Fibroblast of the aortic adventitia (primary cell): ENCODE measurements around the gene ZBTB16. TPM values are rescaled to one million over a fixed set of nuclear protein-coding genes. Genes with fewer than 3 reads are reported as not detected.

Source experiments
- DNase-seq: peaks from one replicate; pipeline ENCODE4 v3.0.0-alpha.2; 2010; ENCODE audit warnings: low read depth
- H3K4me3 ChIP-seq: 2 replicates; pipeline ENCODE4 v1.5.1; 2011; ENCODE audit warnings: low read depth, mild to moderate bottlenecking, control low read depth, low read length, moderate library complexity
- total RNA-seq: library from RNA; depleted of rRNA; stranded (reverse); fragments of >200 nt; gene quantifications from 2 replicates; pipeline ENCODE4 v1.2.3, GENCODE V29; 2012; ENCODE audit warnings: low replicate concordance
- TF ChIP-seq, protein P1 (sequence below): IDR thresholded peaks from 2 replicates; pipeline ENCODE4 v1.5.1; 2011; ENCODE audit warnings: mild to moderate bottlenecking, low read length, control low read depth, inconsistent platforms; ENCODE audit not compliant: insufficient read depth

The ZBTB16 gene, protein sequence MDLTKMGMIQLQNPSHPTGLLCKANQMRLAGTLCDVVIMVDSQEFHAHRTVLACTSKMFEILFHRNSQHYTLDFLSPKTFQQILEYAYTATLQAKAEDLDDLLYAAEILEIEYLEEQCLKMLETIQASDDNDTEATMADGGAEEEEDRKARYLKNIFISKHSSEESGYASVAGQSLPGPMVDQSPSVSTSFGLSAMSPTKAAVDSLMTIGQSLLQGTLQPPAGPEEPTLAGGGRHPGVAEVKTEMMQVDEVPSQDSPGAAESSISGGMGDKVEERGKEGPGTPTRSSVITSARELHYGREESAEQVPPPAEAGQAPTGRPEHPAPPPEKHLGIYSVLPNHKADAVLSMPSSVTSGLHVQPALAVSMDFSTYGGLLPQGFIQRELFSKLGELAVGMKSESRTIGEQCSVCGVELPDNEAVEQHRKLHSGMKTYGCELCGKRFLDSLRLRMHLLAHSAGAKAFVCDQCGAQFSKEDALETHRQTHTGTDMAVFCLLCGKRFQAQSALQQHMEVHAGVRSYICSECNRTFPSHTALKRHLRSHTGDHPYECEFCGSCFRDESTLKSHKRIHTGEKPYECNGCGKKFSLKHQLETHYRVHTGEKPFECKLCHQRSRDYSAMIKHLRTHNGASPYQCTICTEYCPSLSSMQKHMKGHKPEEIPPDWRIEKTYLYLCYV
- 0.27 and 0.41 TPM in 2 replicates for total RNA-seq

DNA sequence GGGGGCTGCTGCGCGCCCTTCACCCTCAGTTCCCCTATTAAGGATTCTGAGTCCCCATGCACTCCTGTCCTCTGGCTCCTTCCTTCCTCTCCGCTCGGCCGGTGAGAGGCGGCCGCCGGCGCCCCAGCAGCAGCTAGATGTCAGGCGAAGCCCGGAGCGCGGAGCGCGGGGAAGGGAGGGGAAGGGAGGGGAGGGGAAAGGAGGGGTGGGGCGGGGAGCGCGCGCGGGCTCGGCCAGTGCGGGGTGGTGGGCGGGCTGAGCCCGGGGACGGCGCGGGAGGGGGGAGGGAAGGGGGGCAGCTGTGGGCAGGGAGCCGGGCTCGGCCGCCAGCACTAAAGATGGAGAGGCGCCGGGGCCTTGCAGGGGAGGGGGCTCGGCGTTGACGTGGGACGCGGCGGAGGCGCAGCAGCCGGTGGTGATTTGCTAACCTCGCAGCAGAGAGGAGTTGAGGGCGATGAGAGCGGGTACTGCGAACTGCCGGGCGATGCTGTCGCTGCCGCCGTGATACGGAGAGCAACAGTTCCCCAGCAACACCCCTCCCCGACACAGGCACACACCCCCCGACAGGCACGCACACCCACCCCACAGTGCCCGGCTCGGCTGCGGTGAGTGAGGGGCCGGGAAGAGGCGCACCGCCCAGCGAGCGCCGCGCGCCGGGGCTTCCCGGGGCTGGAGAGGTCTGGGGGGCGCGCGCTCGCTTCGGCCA lies at the start of gene ZBTB16:
Gene ZBTB16, plus strand, starts transcription at position 434 of the 706 bp plus-strand sequence. CDS start 3,590 bp downstream, outside the sequence.
- peak within 1 kb of the TSS; percentile 65 for H3K4me3 ChIP-seq
- TF ChIP-seq, protein P1, sequence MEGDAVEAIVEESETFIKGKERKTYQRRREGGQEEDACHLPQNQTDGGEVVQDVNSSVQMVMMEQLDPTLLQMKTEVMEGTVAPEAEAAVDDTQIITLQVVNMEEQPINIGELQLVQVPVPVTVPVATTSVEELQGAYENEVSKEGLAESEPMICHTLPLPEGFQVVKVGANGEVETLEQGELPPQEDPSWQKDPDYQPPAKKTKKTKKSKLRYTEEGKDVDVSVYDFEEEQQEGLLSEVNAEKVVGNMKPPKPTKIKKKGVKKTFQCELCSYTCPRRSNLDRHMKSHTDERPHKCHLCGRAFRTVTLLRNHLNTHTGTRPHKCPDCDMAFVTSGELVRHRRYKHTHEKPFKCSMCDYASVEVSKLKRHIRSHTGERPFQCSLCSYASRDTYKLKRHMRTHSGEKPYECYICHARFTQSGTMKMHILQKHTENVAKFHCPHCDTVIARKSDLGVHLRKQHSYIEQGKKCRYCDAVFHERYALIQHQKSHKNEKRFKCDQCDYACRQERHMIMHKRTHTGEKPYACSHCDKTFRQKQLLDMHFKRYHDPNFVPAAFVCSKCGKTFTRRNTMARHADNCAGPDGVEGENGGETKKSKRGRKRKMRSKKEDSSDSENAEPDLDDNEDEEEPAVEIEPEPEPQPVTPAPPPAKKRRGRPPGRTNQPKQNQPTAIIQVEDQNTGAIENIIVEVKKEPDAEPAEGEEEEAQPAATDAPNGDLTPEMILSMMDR: no peak
- DNase-seq: no peak

DNA sequence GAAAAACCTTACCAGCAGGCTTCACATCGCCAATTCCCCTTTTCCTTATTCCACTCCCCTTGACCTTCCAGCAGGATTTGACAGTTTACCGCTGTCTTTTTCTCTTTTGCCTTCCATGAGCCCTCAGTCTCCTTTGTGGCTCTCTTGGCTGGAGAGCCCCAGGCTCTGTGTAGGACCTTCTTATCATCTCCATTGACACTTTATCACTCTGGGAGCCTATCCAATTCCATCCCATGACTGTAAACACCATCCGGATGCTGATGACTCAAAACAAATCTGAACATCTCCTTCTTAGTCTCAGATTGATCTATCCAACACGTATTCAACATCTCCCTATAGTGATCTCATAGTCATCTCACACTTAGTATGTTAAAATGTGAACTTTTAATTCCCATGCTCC lies 48.6 kb upstream of the ZBTB16 start:
- H3K4me3 ChIP-seq: no peak overlapping the region
- TF ChIP-seq, protein P1: no peak
- no peak for DNase-seq

DNA sequence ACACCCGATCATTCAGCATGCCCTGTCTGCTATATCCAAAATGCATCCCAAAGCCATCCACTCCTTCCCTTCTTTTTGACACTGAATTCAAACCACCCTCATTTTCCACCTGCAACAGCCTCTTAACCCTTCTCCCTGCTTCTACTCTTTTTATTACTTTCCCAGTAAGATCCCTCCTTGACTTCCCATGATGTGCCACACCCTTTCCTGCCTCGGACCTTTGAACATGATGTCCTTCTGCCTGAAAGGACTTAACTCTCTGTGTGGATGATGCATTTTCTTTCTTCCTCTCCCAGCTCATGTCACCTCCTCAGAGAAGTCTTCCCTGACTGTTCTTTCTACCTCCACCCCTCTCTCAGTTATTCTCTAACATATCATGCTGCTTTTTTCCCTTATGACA lies 48.1 kb upstream of the ZBTB16 start:
- TF ChIP-seq, protein P1: no peak
- no peak for DNase-seq
- no peak overlapping the region for H3K4me3 ChIP-seq

DNA sequence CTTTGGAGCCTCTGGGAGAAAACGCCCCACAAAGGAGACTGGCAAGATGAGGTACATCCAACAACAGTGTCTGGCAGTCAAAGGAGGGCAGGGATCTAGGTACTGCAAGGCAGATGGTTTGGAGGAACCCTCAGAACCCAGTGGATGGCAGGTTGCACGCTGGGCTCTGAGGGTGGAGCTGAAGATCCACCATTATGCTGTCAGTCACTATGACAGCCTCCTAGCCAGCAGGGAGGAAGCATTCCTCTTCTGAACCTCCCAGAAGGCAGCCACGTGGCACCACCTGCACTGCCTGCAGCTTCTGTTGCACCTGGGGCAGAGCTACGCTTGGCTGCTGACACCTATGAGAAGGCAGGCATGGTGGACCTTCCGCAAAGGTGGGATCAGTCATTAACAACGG lies 44.4 kb upstream of the ZBTB16 start:
- H3K4me3 ChIP-seq: no peak overlapping the region
- DNase-seq: no peak
- TF ChIP-seq, protein P1: no peak

DNA sequence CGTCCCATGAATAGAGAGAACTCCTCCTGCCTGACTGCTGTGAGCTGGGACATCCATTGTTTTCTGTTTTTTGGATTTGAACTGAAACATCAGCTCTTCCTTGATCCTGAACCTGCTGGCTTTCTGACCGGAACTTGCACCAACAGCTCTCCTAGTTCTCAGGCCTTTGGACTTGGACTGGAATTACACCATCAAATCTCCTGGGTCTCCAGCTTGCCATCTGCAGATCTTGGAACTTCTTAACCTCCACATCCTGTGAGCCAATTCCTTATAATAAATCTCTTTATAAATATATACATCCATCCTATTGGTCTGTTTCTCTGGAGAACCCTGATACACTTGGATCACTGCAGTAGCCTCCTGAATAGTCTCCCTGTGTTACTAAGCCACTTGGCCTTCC lies 42.5 kb upstream of the ZBTB16 start:
- H3K4me3 ChIP-seq: no peak overlapping the region
- TF ChIP-seq, protein P1: no peak
- no peak for DNase-seq

DNA sequence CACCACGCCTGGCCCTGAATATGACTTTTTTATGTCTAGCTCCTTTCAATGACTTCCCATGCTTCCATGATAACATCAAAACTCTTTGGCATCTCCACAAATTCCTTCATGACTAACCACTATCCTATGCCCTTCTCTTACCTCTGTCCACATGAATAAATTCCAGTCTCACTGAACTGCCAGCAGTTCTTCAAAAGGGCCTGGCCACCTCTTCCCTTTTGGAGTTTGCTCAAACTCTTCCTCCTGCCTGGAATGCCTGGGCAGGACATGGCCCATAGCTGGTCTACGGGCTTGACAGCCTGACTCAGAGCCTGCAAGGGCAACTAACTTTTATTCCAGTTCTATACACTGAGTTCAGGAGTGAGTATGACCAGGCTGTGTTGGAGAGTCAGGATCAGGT lies 41.8 kb upstream of the ZBTB16 start:
- no peak overlapping the region for H3K4me3 ChIP-seq

More for the DNA sequence above, 41.8 kb upstream of the ZBTB16 start:
- DNase-seq: no peak
- TF ChIP-seq, protein P1: no peak
